ENCODE data around the gene ZCCHC14.

GRCh38 chr16:87395181-87395842 lies 97.5 kb downstream of the ZCCHC14 start:
- no peak for TF ChIP-seq CTCF (IDR thresholded peaks at IDR 0.05; ENCODE audit: poor library complexity)
- TF ChIP-seq EZH2 (IDR thresholded peaks at IDR 0.05; ENCODE audit: borderline replicate concordance) = no peak
- no peak for TF ChIP-seq EZH2phosphoT487 (IDR thresholded peaks at IDR 0.05; ENCODE audit: low read depth, severe bottlenecking, unreplicated experiment)

Measured in hepatocyte (in vitro differentiated cells).